NOMO-1 treated with dmso at 0.1 percent for 144 hours (cell line): ENCODE results near the gene TSHR.
A peak's percentile ranks its signal among the peaks of the same experiment; 100 is the strongest.
"Not testable (repeated sequence)": the region's sequence is repeated elsewhere in the genome, so short reads cannot be mapped to it uniquely, and the experiment has no call there.

Source experiments
- DNase-seq: peaks from one replicate; lab custom pipeline; 2025; ENCODE audit not compliant: unreplicated experiment; lab: John Stamatoyannopoulos, UW

The TSHR gene

DNA sequence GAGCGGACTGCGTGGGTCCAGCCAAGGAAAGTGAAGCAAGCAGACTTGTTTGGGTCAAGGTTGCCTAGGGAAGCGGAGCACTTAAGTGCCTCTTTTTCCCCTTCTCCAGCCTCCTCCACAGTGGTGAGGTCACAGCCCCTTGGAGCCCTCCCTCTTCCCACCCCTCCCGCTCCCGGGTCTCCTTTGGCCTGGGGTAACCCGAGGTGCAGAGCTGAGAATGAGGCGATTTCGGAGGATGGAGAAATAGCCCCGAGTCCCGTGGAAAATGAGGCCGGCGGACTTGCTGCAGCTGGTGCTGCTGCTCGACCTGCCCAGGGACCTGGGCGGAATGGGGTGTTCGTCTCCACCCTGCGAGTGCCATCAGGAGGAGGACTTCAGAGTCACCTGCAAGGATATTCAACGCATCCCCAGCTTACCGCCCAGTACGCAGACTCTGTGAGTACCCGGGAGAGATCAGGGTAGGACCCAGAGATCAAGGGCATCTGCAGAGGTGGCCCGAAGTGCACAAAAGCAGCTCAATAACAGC is at the start of gene TSHR:
TSS of gene TSHR (plus strand) at position 206 of the 526 bp plus-strand sequence. CDS start at position 266, 60 bp downstream.
- DNase-seq: no peak

DNA sequence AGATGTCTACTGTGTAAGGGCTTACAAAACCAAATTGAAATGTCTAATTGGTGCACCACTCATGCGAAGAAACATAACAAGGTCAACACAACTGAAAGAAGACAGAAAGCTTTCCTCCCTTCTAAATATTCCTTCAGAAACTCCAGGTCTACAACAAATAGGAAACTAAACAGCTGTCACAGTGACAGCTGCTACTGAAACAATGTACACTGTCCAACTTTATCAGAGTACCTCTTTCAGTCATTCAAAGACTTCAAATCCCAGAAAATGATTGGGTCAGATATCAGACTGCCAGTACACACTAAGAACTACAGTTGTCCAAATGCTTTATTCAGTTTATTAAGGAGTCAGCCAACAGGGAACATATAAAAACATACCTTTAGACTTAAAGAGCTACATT is 49.1 kb upstream of the TSHR start:
- no peak for DNase-seq

DNA sequence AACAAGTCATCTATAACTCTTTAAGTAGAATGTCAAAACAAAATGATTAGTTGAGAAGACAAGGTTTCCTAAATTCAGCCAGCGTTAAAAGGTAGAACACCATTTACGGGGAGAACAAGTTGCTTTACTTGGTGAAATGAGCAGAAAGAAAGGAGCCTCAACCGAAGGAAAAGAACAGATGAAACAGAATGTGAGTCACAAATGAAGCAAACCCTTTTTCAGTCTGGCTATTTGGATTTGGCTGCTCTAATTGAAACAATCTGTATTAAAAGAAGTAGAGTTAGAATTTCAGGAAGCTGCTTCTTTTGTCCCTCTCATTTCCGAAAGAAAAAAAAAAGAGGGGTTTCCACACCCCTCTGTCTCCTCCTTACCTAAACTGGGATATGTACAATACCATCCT is 48.5 kb upstream of the TSHR start:
- DNase-seq: no peak

- DNase-seq: not testable (repeated sequence)
Observed at GRCh38 chr14:80912013-80912412, 43.4 kb upstream of the TSHR start.

GRCh38 chr14:80919622-80920021 is 35.8 kb upstream of the TSHR start:
- DNase-seq: no peak

DNA sequence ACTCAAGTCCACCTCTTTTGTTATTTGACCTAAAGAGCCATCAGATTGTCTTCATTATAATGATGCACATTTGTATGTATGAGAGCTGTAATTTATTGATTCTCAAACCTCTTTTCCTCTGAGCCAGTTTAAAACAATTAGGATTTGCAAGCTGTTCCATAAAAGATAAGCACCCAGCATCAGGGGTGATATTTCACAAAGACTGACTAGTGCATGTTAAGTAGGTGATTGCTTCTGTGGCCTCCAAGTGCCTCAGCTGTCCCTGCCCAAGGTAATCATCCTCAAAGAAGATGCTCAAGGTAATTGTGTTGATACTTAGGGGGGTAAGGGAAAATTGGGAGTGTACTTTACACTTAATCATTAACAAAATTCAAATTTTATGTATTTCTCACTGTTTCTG is 32.1 kb upstream of the TSHR start:
- no peak for DNase-seq

DNA sequence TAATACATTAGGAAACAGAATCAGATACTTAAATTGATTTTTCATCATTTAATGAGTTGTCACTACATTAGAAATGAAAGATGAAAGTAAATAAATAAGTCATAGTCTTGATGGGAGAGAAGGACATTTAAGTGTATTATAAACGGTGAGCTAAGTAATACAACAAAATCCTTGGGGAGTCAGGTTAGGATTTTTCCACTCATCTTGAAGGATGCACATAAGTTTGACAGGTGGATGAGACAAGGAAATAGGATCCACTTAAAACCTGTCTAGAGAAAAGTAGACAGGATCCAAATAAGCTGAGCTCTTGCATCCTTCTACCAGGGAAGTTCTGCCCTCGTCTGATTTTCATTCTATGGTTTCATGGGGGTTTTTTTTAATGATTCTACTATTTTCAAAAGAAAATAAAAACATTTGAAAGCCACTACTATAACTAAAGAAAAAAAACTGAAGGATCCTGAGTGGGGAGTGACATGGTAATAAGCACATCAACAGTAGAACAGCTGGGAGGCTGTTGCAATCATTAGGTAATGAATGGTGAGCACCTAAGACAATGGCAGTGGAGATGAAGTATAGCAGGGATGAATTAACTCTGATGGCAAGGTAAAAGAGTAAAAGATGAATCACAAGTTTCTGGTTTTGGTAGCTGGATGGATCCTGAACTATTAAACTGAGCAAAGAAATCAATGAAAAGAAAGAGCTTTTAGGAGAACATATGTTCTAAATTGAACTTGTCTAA is 30.9 kb upstream of the TSHR start:
- no peak for DNase-seq

DNA sequence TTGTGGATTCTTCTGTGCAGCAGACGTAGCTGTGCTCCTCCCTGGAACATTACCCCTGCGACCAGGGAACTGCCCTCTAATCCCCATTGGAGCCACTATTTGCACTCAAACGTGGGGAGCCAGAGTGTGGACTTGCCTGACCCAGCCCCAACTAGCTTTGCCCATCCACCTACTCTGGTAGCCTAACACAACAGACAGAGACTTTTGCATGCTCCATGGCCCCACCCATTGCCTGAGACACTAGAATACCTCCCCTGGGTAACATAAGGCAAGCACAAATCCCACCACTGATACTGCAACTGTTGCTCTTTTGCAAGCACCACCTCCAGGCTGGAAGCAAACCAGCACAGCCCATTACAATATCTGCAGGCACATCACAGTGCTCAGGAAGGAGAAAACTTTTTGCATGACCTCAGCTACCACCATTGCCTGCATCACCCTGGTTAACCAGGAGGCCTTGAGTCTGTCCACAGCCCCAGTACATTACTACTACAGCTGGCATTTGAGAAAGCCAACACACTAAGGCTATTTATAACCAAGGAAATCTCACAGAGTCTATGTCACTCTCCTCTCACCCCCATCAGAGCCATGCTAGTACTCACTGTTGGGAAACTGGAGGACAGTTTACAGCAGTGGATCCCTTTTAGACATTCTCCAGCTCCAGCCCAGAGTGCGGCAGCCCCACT is 28.9 kb upstream of the TSHR start:
- no peak for DNase-seq

DNA sequence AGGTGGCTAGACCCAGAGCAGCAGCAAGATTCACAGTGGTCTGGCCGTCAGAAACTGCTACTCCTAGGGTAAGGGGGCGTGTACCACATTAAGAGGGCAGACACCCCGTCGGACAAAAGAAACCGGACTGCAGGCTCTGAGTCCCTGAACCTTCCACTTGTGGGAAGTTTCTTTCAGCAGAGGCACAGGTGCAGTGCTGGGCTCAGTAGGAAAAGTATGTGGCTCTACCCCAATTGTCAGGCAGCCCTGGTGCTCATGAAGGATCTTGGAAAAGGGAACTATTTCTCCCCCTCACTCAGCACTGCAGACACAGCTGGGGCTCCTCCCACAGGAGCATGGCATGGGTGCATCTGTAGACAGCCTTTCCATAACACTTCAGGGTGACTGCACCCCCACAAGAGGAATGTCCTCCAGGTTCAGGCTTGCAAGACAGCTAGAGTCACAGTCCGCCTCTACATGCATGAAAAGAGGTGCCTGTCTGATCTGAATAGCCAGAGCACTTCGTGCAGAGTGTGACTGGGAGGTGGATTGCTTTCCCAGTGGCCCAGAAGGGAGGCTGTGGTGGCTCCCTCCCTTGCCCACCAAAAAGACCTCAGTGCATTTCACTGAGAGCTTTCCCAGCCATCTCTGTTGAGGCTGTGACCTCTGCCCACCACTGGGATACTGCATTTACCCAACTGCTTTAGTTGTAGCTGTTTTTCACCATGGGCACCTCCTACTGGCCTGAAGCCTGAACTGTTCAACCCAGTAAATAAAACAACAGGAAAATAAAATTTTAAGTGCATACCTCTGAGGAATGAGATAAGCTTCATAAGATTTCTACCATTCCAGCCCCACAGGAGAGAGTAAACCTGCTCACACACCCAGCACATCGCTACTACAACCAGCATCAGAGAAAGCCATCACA is 28.1 kb upstream of the TSHR start:
- DNase-seq: no peak

DNA sequence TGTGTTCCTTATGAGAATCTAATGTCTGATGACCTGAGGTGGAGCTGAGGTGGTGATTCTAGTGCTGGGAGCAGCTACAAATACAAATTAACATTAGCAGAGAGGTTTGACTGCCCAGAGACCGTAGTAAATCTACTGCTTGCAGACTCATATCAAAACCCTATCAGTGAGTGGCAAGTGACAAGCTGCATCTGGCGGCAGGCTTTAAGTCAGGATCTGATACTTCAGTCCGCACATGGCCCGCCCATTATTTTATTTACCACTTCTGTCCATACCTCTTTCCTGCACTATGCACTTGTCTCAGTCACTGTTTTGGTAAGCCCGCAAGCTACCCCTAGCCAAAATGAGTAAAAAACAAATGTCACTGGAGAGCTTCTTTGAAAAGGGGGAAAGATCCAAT is 25.3 kb upstream of the TSHR start:
- no peak for DNase-seq

- DNase-seq: peak; percentile 85
Observed at GRCh38 chr14:80930836-80931389, 24.5 kb upstream of the TSHR start.

GRCh38 chr14:80933282-80933681 is 22.1 kb upstream of the TSHR start:
- DNase-seq: no peak

- no peak for DNase-seq
Observed at GRCh38 chr14:80933686-80934085, 21.7 kb upstream of the TSHR start.

DNA sequence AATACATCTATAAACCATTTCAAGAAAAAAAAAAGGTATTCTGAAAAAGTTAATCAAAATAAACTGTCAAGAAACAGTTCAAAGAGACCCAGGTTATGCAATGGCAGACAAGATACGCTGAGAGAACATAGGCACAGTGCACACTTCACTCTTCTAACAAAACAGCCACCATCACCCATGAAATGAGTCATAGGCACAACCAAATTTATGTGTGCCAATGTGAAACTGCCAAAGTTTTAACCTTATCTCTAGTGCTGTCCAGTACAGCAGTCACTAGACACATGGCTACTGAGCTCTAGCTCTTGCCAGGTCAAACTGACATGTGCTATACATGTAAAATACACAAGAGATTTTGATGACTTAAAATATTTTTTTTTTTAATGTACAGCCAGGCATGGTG is 15.3 kb upstream of the TSHR start:
- peak; percentile 45 for DNase-seq

GRCh38 chr14:80941241-80942185 is 13.9 kb upstream of the TSHR start, which contains the start of gene CEP128:
CEP128 (minus strand) TSS chr14:80941738.
- DNase-seq: peak; percentile 91

DNA sequence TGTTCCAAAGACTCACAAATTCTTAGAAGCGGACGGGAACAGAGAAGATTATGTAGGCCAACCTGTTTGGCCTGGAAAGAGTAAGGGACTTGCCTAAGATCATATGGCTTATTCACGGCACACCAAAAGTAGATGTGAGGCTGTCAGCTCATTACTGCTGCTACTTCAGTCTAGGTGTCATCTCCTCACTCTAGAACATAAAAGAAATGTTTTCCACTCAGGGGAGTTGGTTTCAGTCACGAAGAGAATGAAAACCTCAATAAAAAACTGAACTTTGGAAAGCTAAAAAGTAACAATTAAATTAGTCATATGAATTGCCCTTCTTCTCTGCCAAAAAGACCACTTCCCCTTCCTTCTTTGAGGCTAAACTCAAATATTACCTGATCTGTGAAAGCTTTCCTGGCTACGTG is 13.2 kb upstream of the TSHR start:
- no peak for DNase-seq

GRCh38 chr14:80944861-80945617 is 10.4 kb upstream of the TSHR start:
- no peak for DNase-seq

DNA sequence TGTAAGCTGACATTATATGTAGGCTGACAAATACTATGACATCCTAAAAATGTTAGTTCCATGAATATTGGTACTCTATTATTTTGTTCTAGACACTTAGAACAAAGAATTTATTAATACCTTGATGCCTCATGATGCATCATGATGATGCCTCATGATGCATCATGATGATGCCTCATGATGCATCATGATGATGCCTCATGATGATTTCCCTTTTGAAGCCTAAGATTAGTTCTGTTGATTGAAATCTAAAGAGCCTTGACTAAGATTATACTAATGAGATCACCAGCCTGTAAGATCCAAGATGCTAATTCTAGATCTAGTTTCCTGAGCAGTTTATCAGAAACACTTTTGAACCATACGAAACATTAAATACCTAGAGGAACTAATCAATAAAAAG is 9.2 kb upstream of the TSHR start:
- DNase-seq: no peak

GRCh38 chr14:80946797-80947196 is 8.6 kb upstream of the TSHR start:
- DNase-seq: no peak
